Thymus (tissue), 11 donors: ENCODE measurements around the gene COMMD1. TPM values are rescaled to one million over a fixed set of nuclear protein-coding genes. Genes with fewer than 3 reads are reported as not detected.

Experiments used
- DNase-seq, 9 donors: peaks; one replicate each; pipeline ENCODE4 v3.0.0-alpha.2; 2013; ENCODE audit warnings: low spot score in 9 of 9, low read depth in 6 of 9, missing footprints in 1 of 9
- H3K27ac ChIP-seq, 2 donors: one replicate each; pipeline ENCODE4 v1.5.1; 2013; ENCODE audit warnings: control low read depth in 1 of 2, low read depth in 1 of 2, low read length in 1 of 2, mild to moderate bottlenecking in 1 of 2, moderate library complexity in 1 of 2
- H3K27me3 ChIP-seq, 2 donors: one replicate each; pipeline ENCODE4 v1.5.1; 2013; ENCODE audit warnings: low read length in 1 of 2; ENCODE audit not compliant: control insufficient read depth in 2 of 2, insufficient read depth in 1 of 2
- H3K36me3 ChIP-seq, 2 donors: one replicate each; pipeline ENCODE4 v1.5.1; 2013; ENCODE audit warnings: low read length in 1 of 2, mild to moderate bottlenecking in 1 of 2, moderate library complexity in 1 of 2; ENCODE audit not compliant: control insufficient read depth in 2 of 2, insufficient read depth in 2 of 2
- H3K4me1 ChIP-seq, 2 donors: one replicate each; pipeline ENCODE4 v1.5.1; 2013; ENCODE audit warnings: low read length in 2 of 2; ENCODE audit not compliant: control insufficient read depth in 2 of 2, insufficient read depth in 2 of 2
- H3K4me3 ChIP-seq, 2 donors: one replicate each; pipeline ENCODE4 v1.5.1; 2013; ENCODE audit warnings: low read length in 2 of 2, control low read depth in 1 of 2, mild to moderate bottlenecking in 1 of 2
- H3K9me3 ChIP-seq, 2 donors: one replicate each; pipeline ENCODE4 v1.5.1; 2013; ENCODE audit warnings: low read length in 1 of 2, mild to moderate bottlenecking in 1 of 2; ENCODE audit not compliant: control insufficient read depth in 2 of 2, insufficient read depth in 1 of 2
- WGBS: extraction: QIAGEN DNeasy Blood & Tissue Kit; methylation state at CpG from one replicate; pipeline ENCODE4 v1.1.7; 2013; 5-methylcytosine and 5-hydroxymethylcytosine counted together
- polyA plus RNA-seq: library from polyadenylated mRNA; stranded (reverse); fragments of 200-250 nt; gene quantifications from one replicate; pipeline ENCODE4 v1.2.3, GENCODE V29; 2013
- total RNA-seq: library from RNA; stranded (reverse); fragments of 120-200 nt; gene quantifications from one replicate; pipeline ENCODE4 v1.2.4, GENCODE V29; 2013
- donor health status: healthy.

Gene COMMD1
- total and polyA plus RNA-seq, 2 donors: 39.9 to 45.1 TPM

- no peak overlapping the region for H3K4me3 ChIP-seq
- H3K9me3 ChIP-seq: peaks cover 5 to 12% of the 10 kb centered on the region in 2 donors
- WGBS: 97% methylated on average over 6 of the region's 6 CpGs
- no peaks in the 10 kb centered on the region for H3K27me3 ChIP-seq
- peaks cover 5 to 6% of the 10 kb centered on the region in 2 donors for H3K36me3 ChIP-seq
- no peak for DNase-seq
- H3K27ac ChIP-seq: no peak overlapping the region
- peaks cover 0 to 6% of the 10 kb centered on the region in 2 donors for H3K4me1 ChIP-seq
Observed at GRCh38 chr2:62071126-62071598, 165.7 kb downstream of the COMMD1 start.

- WGBS: 97% methylated on average over 7 of the region's 7 CpGs
- Histone ChIP-seq H3K36me3 (peaks cover 5 to 6% of the 10 kb centered on the region in 2 donors), H3K4me3 (no peak overlapping the region), H3K4me1 (peaks cover 0 to 6% of the 10 kb centered on the region in 2 donors), H3K27me3 (no peaks in the 10 kb centered on the region), H3K9me3 (peaks cover 5 to 12% of the 10 kb centered on the region in 2 donors), H3K27ac (no peak overlapping the region)
- DNase-seq: no peak
Observed at GRCh38 chr2:62071760-62072680, 166.5 kb downstream of the COMMD1 start.

- WGBS: 95% methylated on average over 2 of the region's 2 CpGs
- Histone ChIP-seq H3K36me3 (peaks cover 5 to 6% of the 10 kb centered on the region in 2 donors), H3K4me3 (no peak overlapping the region), H3K27ac (no peak overlapping the region), H3K4me1 (peaks cover 0 to 6% of the 10 kb centered on the region in 2 donors), H3K9me3 (peaks cover 5 to 12% of the 10 kb centered on the region in 2 donors), H3K27me3 (no peaks in the 10 kb centered on the region)
- DNase-seq: no peak
Observed at GRCh38 chr2:62074233-62074632, 168.8 kb downstream of the COMMD1 start.

- Histone ChIP-seq H3K4me1 (no peaks in the 10 kb centered on the region), H3K27me3 (no peaks in the 10 kb centered on the region), H3K36me3 (peaks cover 5 to 6% of the 10 kb centered on the region in 2 donors), H3K27ac (no peak overlapping the region), H3K4me3 (no peak overlapping the region), H3K9me3 (peaks cover 5 to 9% of the 10 kb centered on the region in 2 donors)
- WGBS: 93% methylated on average over 6 of the region's 6 CpGs
- DNase-seq: no peak
Observed at GRCh38 chr2:62076980-62077638, 171.6 kb downstream of the COMMD1 start.

- Histone ChIP-seq H3K4me3 (no peak overlapping the region), H3K9me3 (no peaks in the 10 kb centered on the region), H3K4me1 (no peaks in the 10 kb centered on the region), H3K27me3 (no peaks in the 10 kb centered on the region), H3K27ac (no peak overlapping the region), H3K36me3 (no peaks in the 10 kb centered on the region)
- 90% methylated on average over 1 of the region's 1 CpG for WGBS
- DNase-seq: no peak
Observed at GRCh38 chr2:62084801-62085200, 179.3 kb downstream of the COMMD1 start.

GRCh38 chr2:62089658-62090057, 184.2 kb downstream of the COMMD1 start:
- Histone ChIP-seq H3K9me3 (no peaks in the 10 kb centered on the region), H3K4me1 (no peaks in the 10 kb centered on the region), H3K27ac (no peak overlapping the region), H3K4me3 (no peak overlapping the region), H3K36me3 (no peaks in the 10 kb centered on the region), H3K27me3 (no peaks in the 10 kb centered on the region)
- WGBS: 96% methylated on average over 3 of the region's 3 CpGs
- DNase-seq: no peak

GRCh38 chr2:62091471-62091870, 186.0 kb downstream of the COMMD1 start:
- H3K9me3 ChIP-seq: no peaks in the 10 kb centered on the region
- no peaks in the 10 kb centered on the region for H3K27me3 ChIP-seq
- no peak for DNase-seq
- H3K4me3 ChIP-seq: no peak overlapping the region
- no peaks in the 10 kb centered on the region for H3K36me3 ChIP-seq
- no peaks in the 10 kb centered on the region for H3K4me1 ChIP-seq
- WGBS: 98% methylated on average over 2 of the region's 2 CpGs
- H3K27ac ChIP-seq: no peak overlapping the region

- 45% methylated on average over 4 of the region's 4 CpGs for WGBS
- H3K27me3 ChIP-seq: no peaks in the 10 kb centered on the region
- H3K4me1 ChIP-seq: peaks cover 0 to 9% of the 10 kb centered on the region in 2 donors
- H3K9me3 ChIP-seq: no peaks in the 10 kb centered on the region
- H3K36me3 ChIP-seq: no peaks in the 10 kb centered on the region
- H3K27ac ChIP-seq: no peak overlapping the region
- no peak for DNase-seq
- no peak overlapping the region for H3K4me3 ChIP-seq
Observed at GRCh38 chr2:62099050-62099449, 193.6 kb downstream of the COMMD1 start.
